ENCODE measurements around the gene USP1. TPM values are rescaled to one million over a fixed set of nuclear protein-coding genes. Genes with fewer than 3 reads are reported as not detected.

The USP1 gene
- total RNA-seq, 4 donors from 2014 or later, result 11.8 to 23.4 (median 17.3) TPM

- DNase-seq (no peak), ATAC-seq (no peak)
- Histone ChIP-seq H3K27me3 (no peaks in the 10 kb centered on the region), H3K27ac (no peak overlapping the region), H3K4me3 (no peak overlapping the region), H3K4me1 (no peaks in the 10 kb centered on the region), H3K36me3 (no peaks in the 10 kb centered on the region), H3K9me3 (no peaks in the 10 kb centered on the region)
- in situ Hi-C loops (cut with MboI; ENCODE audit: low sequenced_read_pairs in 4 of 4), result no loop called here
- TF ChIP-seq POLR2A (IDR thresholded peaks at IDR 0.05), result no peak
- TF ChIP-seq, protein P1, sequence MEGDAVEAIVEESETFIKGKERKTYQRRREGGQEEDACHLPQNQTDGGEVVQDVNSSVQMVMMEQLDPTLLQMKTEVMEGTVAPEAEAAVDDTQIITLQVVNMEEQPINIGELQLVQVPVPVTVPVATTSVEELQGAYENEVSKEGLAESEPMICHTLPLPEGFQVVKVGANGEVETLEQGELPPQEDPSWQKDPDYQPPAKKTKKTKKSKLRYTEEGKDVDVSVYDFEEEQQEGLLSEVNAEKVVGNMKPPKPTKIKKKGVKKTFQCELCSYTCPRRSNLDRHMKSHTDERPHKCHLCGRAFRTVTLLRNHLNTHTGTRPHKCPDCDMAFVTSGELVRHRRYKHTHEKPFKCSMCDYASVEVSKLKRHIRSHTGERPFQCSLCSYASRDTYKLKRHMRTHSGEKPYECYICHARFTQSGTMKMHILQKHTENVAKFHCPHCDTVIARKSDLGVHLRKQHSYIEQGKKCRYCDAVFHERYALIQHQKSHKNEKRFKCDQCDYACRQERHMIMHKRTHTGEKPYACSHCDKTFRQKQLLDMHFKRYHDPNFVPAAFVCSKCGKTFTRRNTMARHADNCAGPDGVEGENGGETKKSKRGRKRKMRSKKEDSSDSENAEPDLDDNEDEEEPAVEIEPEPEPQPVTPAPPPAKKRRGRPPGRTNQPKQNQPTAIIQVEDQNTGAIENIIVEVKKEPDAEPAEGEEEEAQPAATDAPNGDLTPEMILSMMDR (IDR thresholded peaks at IDR 0.05 in 4 of 5, conservative IDR thresholded peaks at IDR 0.05 in 1 of 5), result no peak
- intact Hi-C loops (cut with DNase I; ENCODE audit: low total_unique reads), result no loop called here
These were observed 8.5 kb upstream of the USP1 start for GRCh38 chr1:62428351-62428750.

- TF ChIP-seq, protein P1 (IDR thresholded peaks at IDR 0.05 in 4 of 5, conservative IDR thresholded peaks at IDR 0.05 in 1 of 5), result no peak
- TF ChIP-seq POLR2A (IDR thresholded peaks at IDR 0.05), result no peak
- Histone ChIP-seq H3K27me3 (no peaks in the 10 kb centered on the region), H3K4me1 (no peaks in the 10 kb centered on the region), H3K9me3 (no peaks in the 10 kb centered on the region), H3K36me3 (no peaks in the 10 kb centered on the region), H3K27ac (no peak overlapping the region), H3K4me3 (no peak overlapping the region)
- in situ Hi-C loops (cut with MboI; ENCODE audit: low sequenced_read_pairs in 4 of 4), result no loop called here
- ATAC-seq (no peak), DNase-seq (no peak)
- intact Hi-C loops (cut with DNase I; ENCODE audit: low total_unique reads), result no loop called here
These were observed 7.3 kb upstream of the USP1 start for GRCh38 chr1:62429581-62429980.

DNA sequence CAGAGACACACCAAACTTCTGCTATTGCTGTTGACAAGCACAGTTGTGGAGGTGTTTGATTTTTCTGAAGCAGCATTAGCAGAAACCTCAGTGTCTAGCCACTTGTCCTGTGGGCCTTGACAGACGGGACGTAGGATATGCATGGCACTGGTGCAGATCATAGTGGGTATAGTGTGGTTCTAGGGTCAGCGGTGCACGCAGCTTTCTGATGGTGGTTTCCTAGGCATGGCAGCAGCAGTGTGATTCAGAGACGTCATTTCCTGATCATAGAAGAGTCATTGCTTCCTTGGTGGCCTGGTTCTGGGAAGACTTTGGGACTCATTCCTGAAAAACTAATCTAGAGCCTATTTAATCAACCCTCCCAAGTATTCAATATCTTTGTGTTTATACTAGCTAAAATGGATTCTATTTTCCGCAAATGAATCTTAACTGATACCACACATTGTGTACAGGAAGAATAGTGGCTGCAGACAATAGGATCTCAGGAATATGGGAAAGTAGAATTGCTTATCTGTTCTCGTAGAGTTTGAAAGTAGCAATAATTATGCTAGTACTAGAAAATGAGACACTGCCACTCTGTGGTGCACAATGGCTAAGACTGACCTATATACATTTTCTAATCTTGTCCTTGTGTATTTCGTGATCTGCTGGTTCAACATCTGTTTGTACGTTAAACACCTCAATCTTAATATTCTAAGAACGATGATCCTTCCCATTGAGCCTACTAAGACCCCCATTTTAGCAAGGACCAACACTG, 2.8 kb upstream of the USP1 start:
- Histone ChIP-seq H3K27ac (no peak overlapping the region), H3K4me1 (peaks cover 12 to 17% of the 10 kb centered on the region in 2 donors), H3K27me3 (no peaks in the 10 kb centered on the region), H3K36me3 (no peaks in the 10 kb centered on the region), H3K9me3 (no peaks in the 10 kb centered on the region), H3K4me3 (no peak overlapping the region)
- in situ Hi-C loops (cut with MboI; ENCODE audit: low sequenced_read_pairs in 4 of 4) (no loop called here), intact Hi-C loops (cut with DNase I; ENCODE audit: low total_unique reads) (loop anchor here (10.0 kb wide), 1 partner anchor 931 kb away; the partner anchor contains the start of gene ALG6)
- TF ChIP-seq, protein P1 (IDR thresholded peaks at IDR 0.05 in 4 of 5, conservative IDR thresholded peaks at IDR 0.05 in 1 of 5), result no peak
- TF ChIP-seq POLR2A (IDR thresholded peaks at IDR 0.05), result no peak
- ATAC-seq, result no peak
- no peak for DNase-seq

- TF ChIP-seq, protein P1 (IDR thresholded peaks at IDR 0.05 in 4 of 5, conservative IDR thresholded peaks at IDR 0.05 in 1 of 5), result no peak
- TF ChIP-seq POLR2A (IDR thresholded peaks at IDR 0.05), result no peak
- no peaks in the 10 kb centered on the region for H3K36me3 ChIP-seq
- in situ Hi-C loops (cut with MboI; ENCODE audit: low sequenced_read_pairs in 4 of 4) (no loop called here), intact Hi-C loops (cut with DNase I; ENCODE audit: low total_unique reads) (loop anchor here (5.0 to 10.0 kb wide), 2 partner anchors 253 to 930 kb away; partner anchors contain the start of genes ALG6 and DOCK7)
- no peak overlapping the region for H3K4me3 ChIP-seq
- H3K9me3 ChIP-seq, result no peaks in the 10 kb centered on the region
- no peak for ATAC-seq
- DNase-seq, result no peak
- no peaks in the 10 kb centered on the region for H3K27me3 ChIP-seq
- peaks cover 18 to 23% of the 10 kb centered on the region in 2 donors for H3K4me1 ChIP-seq
- H3K27ac ChIP-seq, result no peak overlapping the region
These were observed 2.2 kb upstream of the USP1 start for GRCh38 chr1:62434618-62435001.

Measured in gastrocnemius medialis (tissue), 4 donors.